Bronchial epithelial cell (primary cell): ENCODE measurements around the gene DNMT3L. TPM values are rescaled to one million over a fixed set of nuclear protein-coding genes. Genes with fewer than 3 reads are reported as not detected.
"Not testable (repeated sequence)": the region's sequence is repeated elsewhere in the genome, so short reads cannot be mapped to it uniquely, and the experiment has no call there.

Experiments
- DNase-seq: peaks from one replicate; pipeline ENCODE4 v3.0.0-alpha.2; 2010; ENCODE audit warnings: low read depth
- FAIRE-seq: peaks from 2 replicates; lab custom pipeline; 2011; peaks lifted over from hg19 to GRCh38; lab: Jason Lieb, UNC
- H3K27me3 ChIP-seq: 2 replicates; pipeline ENCODE4 v1.5.1; 2011; ENCODE audit warnings: low read length; ENCODE audit not compliant: control insufficient read depth, insufficient read depth
- H3K36me3 ChIP-seq: 2 replicates; pipeline ENCODE4 v1.5.1; 2011; ENCODE audit warnings: low read length; ENCODE audit not compliant: control insufficient read depth, insufficient read depth
- H3K4me3 ChIP-seq: 2 replicates; pipeline ENCODE4 v1.5.1; 2011; ENCODE audit warnings: mild to moderate bottlenecking, low read depth, low read length, control low read depth
- CTCF ChIP-seq: IDR thresholded peaks from 2 replicates; pipeline ENCODE4 v1.5.1; 2011; ENCODE audit warnings: mild to moderate bottlenecking, moderate library complexity, low read length, control low read depth, inconsistent platforms; ENCODE audit not compliant: insufficient read depth, severe bottlenecking
- total RNA-seq: library from RNA; depleted of rRNA; stranded (reverse); fragments of >200 nt; gene quantifications from 2 replicates; pipeline ENCODE4 v1.2.1, GENCODE V29; 2014

Gene DNMT3L
- total RNA-seq, 1 donor from 2014 or later, result not detected

GRCh38 chr21:44260066-44260465 lies 1.6 kb downstream of the DNMT3L start:
- no peak for DNase-seq
- no peaks in the 10 kb centered on the region for H3K27me3 ChIP-seq
- H3K4me3 ChIP-seq, result no peak overlapping the region
- no peak for TF ChIP-seq CTCF
- no peak for FAIRE-seq
- H3K36me3 ChIP-seq, result no peaks in the 10 kb centered on the region

GRCh38 chr21:44259082-44259705 lies 2.5 kb downstream of the DNMT3L start:
- H3K36me3 ChIP-seq, result no peaks in the 10 kb centered on the region
- FAIRE-seq (no peak), DNase-seq (no peak)
- no peak for TF ChIP-seq CTCF
- no peaks in the 10 kb centered on the region for H3K27me3 ChIP-seq
- H3K4me3 ChIP-seq, result no peak overlapping the region

GRCh38 chr21:44258056-44258725 lies 3.5 kb downstream of the DNMT3L start:
- no peaks in the 10 kb centered on the region for H3K36me3 ChIP-seq
- no peak for FAIRE-seq
- DNase-seq, result no peak
- no peaks in the 10 kb centered on the region for H3K27me3 ChIP-seq
- no peak for TF ChIP-seq CTCF
- H3K4me3 ChIP-seq, result no peak overlapping the region

GRCh38 chr21:44255511-44255981 lies 6.2 kb downstream of the DNMT3L start:
- H3K36me3 ChIP-seq, result no peaks in the 10 kb centered on the region
- no peak overlapping the region for H3K4me3 ChIP-seq
- DNase-seq (no peak), FAIRE-seq (no peak)
- TF ChIP-seq CTCF, result no peak
- no peaks in the 10 kb centered on the region for H3K27me3 ChIP-seq

- no peak for FAIRE-seq
- no peak for TF ChIP-seq CTCF
- Histone ChIP-seq H3K36me3 (no peaks in the 10 kb centered on the region), H3K4me3 (no peak overlapping the region), H3K27me3 (no peaks in the 10 kb centered on the region)
- DNase-seq, result no peak
Measured at GRCh38 chr21:44253832-44254710, 7.6 kb downstream of the DNMT3L start.

GRCh38 chr21:44249204-44250037 lies 12.3 kb downstream of the DNMT3L start:
- FAIRE-seq, result not testable (repeated sequence)

GRCh38 chr21:44247904-44248303 lies 13.8 kb downstream of the DNMT3L start:
- not testable (repeated sequence) for FAIRE-seq, H3K27me3 ChIP-seq, H3K4me3 ChIP-seq, DNase-seq, H3K36me3 ChIP-seq

More at GRCh38 chr21:44249204-44250037, 12.3 kb downstream of the DNMT3L start:
- H3K4me3 ChIP-seq, H3K36me3 ChIP-seq, DNase-seq, H3K27me3 ChIP-seq: not testable (repeated sequence)

- not testable (repeated sequence) for DNase-seq, H3K27me3 ChIP-seq, H3K36me3 ChIP-seq, H3K4me3 ChIP-seq
- peak; percentile 23 for FAIRE-seq
Measured at GRCh38 chr21:44243980-44244379, 17.7 kb downstream of the DNMT3L start.
